Endothelial cell of hepatic sinusoid (primary cell): ENCODE data around the gene PHACTR1.

Experiments
- in situ Hi-C: cut with HindIII; loops from 2 replicates; pipeline ENCODE4 v1.10.0; 2017; ENCODE audit warnings: low sequenced_read_pairs

The PHACTR1 gene

GRCh38 chr6:12844284-12845223 lies 128.0 kb downstream of the PHACTR1 start:
- in situ Hi-C loops, result no loop called here

DNA sequence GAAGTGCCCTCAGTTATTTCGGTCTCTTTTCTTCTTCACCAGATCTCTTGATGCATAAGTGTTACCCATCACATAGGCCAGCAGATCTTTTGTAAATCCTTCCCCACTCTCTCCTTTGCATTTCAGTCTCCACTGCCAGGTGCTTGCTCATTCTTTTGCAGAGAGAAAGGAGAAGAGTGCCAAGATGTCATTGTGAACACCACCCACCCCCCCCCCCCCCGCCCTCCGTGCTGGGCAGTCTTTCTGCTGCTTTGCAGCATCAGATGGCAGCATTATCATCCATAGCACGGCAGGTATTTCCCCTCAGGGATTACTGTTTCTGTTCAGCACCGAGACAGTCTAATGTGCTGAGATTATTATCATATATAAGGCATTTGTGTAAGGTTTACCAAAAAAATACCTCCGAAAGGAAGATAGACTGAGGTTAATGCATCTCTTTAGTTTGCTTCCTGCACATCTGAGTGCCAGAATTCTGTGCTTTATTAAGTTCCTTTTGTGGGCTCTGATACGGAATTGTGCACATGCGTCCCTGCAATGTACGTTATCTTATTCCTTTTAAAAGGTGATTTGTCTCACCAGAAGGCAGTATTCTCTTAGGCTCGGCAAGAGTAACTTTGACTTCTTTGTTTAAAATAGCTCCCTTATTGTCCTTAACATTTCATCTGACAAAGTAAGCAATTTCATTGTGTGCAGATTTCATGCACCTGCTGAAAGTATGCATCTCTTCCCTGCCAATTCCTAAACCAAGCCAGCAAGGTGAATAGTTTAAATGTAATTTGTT lies 128.8 kb downstream of the PHACTR1 start:
- in situ Hi-C loops, result no loop called here

- in situ Hi-C loops, result no loop called here
Measured at GRCh38 chr6:12848964-12849808, 132.6 kb downstream of the PHACTR1 start.

GRCh38 chr6:12849809-12850198 lies 133.2 kb downstream of the PHACTR1 start:
- in situ Hi-C loops, result no loop called here

GRCh38 chr6:12851123-12851695 lies 134.6 kb downstream of the PHACTR1 start:
- in situ Hi-C loops, result no loop called here

- in situ Hi-C loops, result no loop called here
Measured at GRCh38 chr6:12861603-12862002, 145.0 kb downstream of the PHACTR1 start.

- in situ Hi-C loops, result no loop called here
Measured at GRCh38 chr6:12865117-12865516, 148.6 kb downstream of the PHACTR1 start.

- in situ Hi-C loops, result no loop called here
Measured at GRCh38 chr6:12865671-12866181, 149.2 kb downstream of the PHACTR1 start.

DNA sequence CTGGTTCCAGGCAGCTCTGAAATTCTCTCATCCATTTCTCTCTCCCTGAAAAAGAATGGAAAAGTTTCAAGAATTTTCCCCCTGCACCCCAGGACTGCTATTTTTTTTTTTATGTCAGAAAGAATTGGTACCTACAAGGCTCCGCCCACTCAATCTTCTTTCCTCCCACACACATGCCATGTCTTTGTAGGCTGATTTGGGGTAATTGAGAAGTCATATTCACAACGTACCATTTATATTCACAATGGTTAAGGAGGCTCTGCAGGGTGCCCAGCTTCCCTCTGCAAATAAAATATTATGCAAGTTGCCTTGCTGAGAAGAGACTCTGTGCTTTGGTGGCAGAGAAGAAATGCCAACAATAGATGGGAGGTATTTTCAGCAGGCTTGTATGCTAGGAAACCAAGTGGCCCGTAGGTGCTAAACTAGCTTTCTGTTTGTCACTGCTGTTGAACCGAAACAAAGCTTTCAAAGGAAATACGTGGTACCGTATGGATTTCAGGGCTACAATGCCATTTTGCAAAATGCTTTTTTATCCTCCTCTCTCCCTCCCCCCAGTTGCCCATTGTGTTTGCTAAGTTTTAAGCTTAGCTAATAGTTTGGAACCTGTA lies 150.0 kb downstream of the PHACTR1 start:
- in situ Hi-C loops, result no loop called here

DNA sequence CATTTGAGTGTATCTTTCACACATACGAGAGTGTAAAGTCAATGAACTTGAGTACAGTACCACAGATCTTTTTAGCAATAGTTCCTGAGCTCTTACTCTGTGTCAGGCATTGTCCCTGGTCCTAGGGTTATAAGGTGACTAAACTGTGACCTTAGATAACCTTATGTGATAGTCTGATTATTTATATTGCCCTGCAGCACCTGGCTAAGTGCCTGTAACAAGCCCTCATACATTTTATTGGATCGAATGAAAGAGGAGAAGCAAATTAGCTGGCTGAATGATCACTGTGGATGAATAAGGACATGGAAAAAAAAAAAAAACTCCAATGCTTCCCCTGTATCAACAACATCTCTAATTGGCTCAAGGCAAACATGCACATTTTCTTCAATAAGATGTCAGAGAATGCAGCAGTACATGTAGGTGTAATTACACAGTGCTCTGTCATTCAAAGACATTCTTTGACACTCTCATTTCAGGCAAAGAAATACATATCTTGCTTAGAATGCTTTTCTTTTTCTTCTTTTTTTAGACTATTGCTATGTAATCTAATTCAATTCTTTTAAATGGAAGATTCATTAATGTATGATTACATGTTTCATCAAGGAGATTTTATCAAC lies 153.4 kb downstream of the PHACTR1 start:
- in situ Hi-C loops, result no loop called here

GRCh38 chr6:12873691-12874090 lies 157.1 kb downstream of the PHACTR1 start:
- in situ Hi-C loops, result no loop called here

DNA sequence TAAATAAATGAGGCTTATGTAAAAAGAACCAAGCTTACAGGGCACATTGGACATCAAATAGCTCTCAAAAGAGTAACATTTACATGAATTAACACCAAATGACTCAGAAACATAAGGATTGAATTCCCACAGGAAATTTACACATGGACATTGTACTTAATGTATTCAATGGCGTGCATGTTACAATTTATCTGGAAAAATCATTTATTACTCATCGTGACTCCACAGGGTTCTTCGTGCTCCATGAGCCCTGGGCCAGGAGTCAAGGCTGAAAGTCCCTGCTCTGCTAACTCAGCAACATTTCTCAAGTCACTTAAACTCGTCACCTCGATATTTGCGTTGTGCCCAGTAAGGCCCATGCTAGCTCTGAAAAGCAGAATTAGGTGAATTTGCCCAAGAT lies 158.5 kb downstream of the PHACTR1 start:
- in situ Hi-C loops, result no loop called here

DNA sequence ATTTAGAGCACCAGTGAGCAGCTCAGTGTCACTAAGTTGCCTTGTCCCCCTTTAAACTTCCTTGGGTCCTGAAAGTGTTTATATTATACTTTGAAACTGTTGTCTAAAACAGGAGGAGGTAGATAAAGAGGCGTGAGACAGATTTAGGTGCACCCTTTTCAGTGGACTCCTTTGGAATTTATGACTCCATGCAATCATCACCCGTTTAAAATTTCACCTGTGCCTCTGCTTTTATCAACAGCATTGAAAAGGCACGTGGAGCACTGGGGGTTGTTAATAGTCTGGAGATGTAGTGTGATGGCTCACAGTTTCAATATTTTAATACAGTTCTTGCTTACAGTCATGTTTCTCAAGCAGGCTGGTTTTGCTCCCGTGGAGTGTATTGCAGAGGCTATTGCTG lies 162.2 kb downstream of the PHACTR1 start:
- in situ Hi-C loops, result no loop called here

DNA sequence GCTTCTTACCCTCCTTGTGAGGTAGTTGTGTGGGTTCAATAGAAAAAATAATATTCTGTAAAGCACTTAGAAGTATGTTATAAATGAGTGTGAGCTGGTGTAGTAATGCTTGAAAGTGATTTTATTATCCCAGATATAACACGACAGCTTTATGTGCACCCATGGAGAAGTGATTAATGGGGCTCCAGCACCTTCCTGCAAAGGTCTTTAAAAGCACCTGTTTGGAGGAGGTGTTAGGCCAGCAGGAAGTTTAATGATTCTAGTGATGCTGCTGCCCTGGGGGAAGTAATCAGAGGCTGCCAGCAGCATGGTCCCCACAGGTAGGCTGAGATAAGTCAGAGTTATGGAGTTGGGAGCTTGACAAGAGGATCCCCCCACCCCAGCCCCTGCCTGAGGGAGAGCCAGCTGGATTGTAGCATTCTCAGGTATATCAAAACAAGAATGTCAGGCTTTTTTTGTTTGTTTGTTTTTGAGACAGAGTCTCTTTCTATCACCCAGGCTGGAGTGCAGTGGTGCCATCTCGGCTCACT lies 166.3 kb downstream of the PHACTR1 start:
- in situ Hi-C loops, result no loop called here

- in situ Hi-C loops, result no loop called here
Measured at GRCh38 chr6:12884983-12885382, 168.4 kb downstream of the PHACTR1 start.

- in situ Hi-C loops, result no loop called here
Measured at GRCh38 chr6:12886961-12887775, 170.6 kb downstream of the PHACTR1 start.

- in situ Hi-C loops, result no loop called here
Measured at GRCh38 chr6:12890171-12890790, 173.7 kb downstream of the PHACTR1 start.

DNA sequence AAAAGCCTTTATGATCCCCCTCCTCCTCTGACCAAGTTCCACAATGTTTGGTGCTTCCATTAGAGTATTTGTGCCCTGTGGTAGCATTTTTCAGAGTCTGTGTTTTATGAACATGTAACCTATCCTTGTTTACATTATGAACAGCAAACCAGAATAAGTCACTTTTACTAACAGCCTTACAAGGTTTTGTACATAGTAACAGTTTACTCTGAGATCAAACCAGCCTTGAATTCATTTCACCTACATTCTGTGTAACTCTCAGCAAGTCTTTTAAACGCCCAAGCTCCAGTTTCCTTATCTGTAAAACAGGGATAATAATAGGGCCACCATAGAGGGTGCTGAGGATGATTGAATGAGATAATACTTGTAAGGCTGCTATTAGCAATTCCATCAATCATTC lies 175.0 kb downstream of the PHACTR1 start:
- in situ Hi-C loops, result no loop called here
